Stomach smooth muscle (tissue), 2 donors: ENCODE measurements around the gene PDE4A.
"Not testable (repeated sequence)": the region's sequence is repeated elsewhere in the genome, so short reads cannot be mapped to it uniquely, and the experiment has no call there.

Experiments used
- H3K27ac ChIP-seq: one replicate; pipeline ENCODE4 v1.7.0; 2013; ENCODE audit warnings: mild to moderate bottlenecking, low read length, inconsistent platforms
- H3K27me3 ChIP-seq, 2 donors: one replicate each; pipeline ENCODE4 v1.7.0; 2013; ENCODE audit warnings: low read length in 2 of 2; ENCODE audit not compliant: insufficient read depth in 2 of 2, control insufficient read depth in 1 of 2
- H3K36me3 ChIP-seq, 2 donors: one replicate each; pipeline ENCODE4 v1.7.0; 2013; ENCODE audit warnings: low read length in 2 of 2; ENCODE audit not compliant: control insufficient read depth in 2 of 2, insufficient read depth in 2 of 2
- H3K4me1 ChIP-seq: one replicate; pipeline ENCODE4 v1.7.0; 2013; ENCODE audit warnings: low read length; ENCODE audit not compliant: control insufficient read depth, insufficient read depth
- H3K4me3 ChIP-seq, 2 donors: one replicate each; pipeline ENCODE4 v1.7.0; 2013; ENCODE audit warnings: low read length in 2 of 2
- H3K9ac ChIP-seq, 2 donors: one replicate each; pipeline ENCODE4 v1.7.0; 2013; ENCODE audit warnings: low read length in 2 of 2, mild to moderate bottlenecking in 1 of 2
- H3K9me3 ChIP-seq, 2 donors: one replicate each; pipeline ENCODE4 v1.7.0; 2013; ENCODE audit warnings: low read length in 2 of 2; ENCODE audit not compliant: control insufficient read depth in 2 of 2
- donor health status: healthy.
- donor health status: Pancreatic carcinoma.

PDE4A gene

DNA sequence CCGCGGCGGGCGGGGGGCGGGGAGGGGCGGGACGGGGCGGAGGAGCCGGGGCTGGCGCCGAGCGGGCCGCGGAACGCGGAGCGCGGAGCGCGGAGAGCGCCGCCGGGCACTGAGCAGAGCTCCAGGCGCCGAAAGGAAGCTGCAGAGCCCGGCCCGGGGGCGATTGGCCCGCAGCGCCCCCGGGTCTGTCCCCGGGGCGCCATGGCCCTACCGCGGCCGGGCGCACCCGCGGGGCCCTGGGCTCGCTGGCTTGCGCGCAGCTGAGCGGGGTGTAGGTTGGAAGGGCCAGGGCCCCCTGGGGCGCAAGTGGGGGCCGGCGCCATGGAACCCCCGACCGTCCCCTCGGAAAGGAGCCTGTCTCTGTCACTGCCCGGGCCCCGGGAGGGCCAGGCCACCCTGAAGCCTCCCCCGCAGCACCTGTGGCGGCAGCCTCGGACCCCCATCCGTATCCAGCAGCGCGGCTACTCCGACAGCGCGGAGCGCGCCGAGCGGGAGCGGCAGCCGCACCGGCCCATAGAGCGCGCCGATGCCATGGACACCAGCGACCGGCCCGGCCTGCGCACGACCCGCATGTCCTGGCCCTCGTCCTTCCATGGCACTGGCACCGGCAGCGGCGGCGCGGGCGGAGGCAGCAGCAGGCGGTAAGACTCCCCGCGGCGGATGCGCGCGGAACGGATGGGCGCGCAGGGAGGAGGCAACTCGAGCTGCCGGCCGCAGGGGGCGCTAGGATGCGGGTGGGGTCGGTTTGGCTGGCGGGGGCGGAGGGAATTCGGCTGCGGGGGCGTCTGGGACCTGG, at the start of gene PDE4A:
Gene PDE4A (plus strand): TSS at position 95 of the 796 bp plus-strand sequence. CDS start 227 bp downstream, at position 322.
- Histone ChIP-seq H3K4me1 (peaks cover 39% of the 10 kb centered on the region), H3K9me3 (no peaks in the 10 kb centered on the region), H3K27ac (no peak within 1 kb of the TSS), H3K36me3 (no peaks in the 10 kb centered on the region), H3K9ac (no peak within 1 kb of the TSS), H3K27me3 (peaks cover 70 to 92% of the 10 kb centered on the region in 2 donors), H3K4me3 (peak within 1 kb of the TSS; percentile 23 to 59)

- Histone ChIP-seq H3K36me3 (peaks cover 7 to 23% of the 10 kb centered on the region in 2 donors), H3K4me1 (no peaks in the 10 kb centered on the region), H3K4me3 (no peak overlapping the region), H3K9ac (no peak overlapping the region), H3K9me3 (no peaks in the 10 kb centered on the region), H3K27ac (no peak overlapping the region), H3K27me3 (no peaks in the 10 kb centered on the region)
Observed at GRCh38 chr19:10372690-10373089, 47.6 kb upstream of the PDE4A start.

DNA sequence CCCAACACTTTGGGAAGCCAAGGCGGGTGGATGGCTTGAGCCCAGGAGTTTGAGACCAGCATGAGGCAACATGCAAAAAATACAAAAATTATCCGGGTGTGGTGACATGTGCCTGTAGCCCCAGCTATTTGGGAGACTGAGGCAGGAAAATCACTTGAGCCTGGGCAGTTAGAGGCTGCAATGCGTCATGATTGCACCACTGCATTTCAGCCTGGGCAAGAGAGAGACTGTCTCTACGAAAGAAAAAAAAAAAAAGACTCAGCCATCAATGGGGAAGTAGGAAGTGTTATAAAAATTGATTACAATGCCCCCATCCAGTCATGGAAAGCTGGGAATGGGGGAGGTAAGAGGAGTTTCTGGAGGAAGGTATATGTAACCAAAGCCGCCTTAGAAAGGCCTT, 45.4 kb upstream of the PDE4A start:
- Histone ChIP-seq H3K9me3 (no peaks in the 10 kb centered on the region), H3K4me3 (no peak overlapping the region), H3K27me3 (no peaks in the 10 kb centered on the region), H3K4me1 (peaks cover 5% of the 10 kb centered on the region), H3K9ac (no peak overlapping the region), H3K27ac (no peak overlapping the region), H3K36me3 (peaks cover 0 to 10% of the 10 kb centered on the region in 2 donors)

DNA sequence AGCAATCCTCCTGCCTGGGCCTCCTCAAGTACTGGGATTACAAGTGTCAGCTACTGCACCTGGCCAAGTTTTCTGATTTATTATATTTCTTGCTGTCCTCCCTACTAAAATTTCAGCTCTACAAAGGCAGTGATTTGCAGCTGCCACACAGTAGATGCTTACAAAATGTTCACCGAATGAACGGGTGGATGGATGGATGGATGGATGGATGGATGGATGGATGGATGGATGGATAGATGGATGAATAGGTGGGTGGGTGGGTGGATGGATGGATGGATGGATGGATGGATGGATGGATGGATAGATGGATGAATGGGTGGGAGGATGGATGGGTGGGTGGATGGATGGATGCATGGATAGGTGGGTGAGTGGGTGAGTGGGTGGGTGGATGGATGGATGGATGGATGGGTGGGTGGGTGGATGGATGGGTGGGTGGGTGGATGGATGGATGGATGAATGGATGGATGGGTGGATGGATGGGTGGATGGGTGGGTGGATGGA, 43.1 kb upstream of the PDE4A start:
- H3K4me3 ChIP-seq, H3K9me3 ChIP-seq, H3K9ac ChIP-seq, H3K27me3 ChIP-seq, H3K27ac ChIP-seq: not testable (repeated sequence)
- H3K4me1 ChIP-seq: peaks cover 12% of the 10 kb centered on the region
- peaks cover 0 to 10% of the 10 kb centered on the region in 2 donors for H3K36me3 ChIP-seq

DNA sequence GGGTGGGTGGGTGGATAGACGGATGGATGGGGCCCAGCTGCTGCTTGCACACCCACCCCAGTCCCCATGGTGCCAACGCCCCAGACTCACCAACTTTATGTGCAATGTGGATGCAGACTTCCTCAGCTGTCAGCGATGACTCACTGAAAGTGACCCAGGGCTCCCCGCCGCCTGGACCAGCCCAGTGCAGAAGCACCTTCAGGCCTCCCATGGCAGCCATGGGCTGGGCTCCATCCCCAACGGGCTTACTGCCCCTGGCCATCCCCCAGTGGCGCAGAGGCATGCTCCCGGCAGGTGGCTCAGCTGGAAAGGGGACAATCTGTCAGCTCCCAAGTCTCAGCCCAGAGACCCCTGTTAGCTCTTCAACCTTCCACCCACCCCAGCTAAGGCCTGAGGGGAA, 42.2 kb upstream of the PDE4A start:
- Histone ChIP-seq H3K9me3 (no peaks in the 10 kb centered on the region), H3K4me3 (no peak overlapping the region), H3K27ac (no peak overlapping the region), H3K36me3 (peaks cover 0 to 10% of the 10 kb centered on the region in 2 donors), H3K9ac (no peak overlapping the region), H3K27me3 (no peaks in the 10 kb centered on the region), H3K4me1 (peaks cover 12% of the 10 kb centered on the region)

DNA sequence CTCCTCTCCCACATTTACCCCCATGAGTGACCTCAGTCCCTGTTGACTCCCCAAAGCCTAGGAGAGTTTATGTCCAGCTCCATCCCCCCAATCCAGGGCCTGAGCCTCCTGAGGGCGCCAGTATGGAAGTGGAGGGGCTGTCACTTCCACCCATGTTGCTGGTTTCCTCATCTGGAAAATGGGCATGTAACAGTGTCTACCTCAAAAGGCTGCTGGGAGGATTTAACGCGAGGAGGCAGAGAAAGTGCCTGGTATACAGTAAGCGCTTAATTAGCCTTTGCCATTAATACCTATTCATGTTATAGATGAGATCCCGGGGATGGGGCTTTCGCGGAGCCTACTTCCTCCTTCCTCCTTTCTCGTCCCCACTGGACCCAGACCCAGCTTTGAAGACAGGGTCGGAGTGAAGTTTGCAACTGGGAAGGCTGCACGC, 40.4 kb upstream of the PDE4A start:
- peak overlapping the region; percentile 86 to 90 for H3K9ac ChIP-seq
- H3K36me3 ChIP-seq: peaks cover 0 to 7% of the 10 kb centered on the region in 2 donors
- H3K4me3 ChIP-seq: peak overlapping the region; percentile 98
- H3K27me3 ChIP-seq: no peaks in the 10 kb centered on the region
- no peaks in the 10 kb centered on the region for H3K9me3 ChIP-seq
- peaks cover 12% of the 10 kb centered on the region for H3K4me1 ChIP-seq
- H3K27ac ChIP-seq: peak overlapping the region; percentile 37

- Histone ChIP-seq H3K27ac (peak within 1 kb of the TSS; percentile 58), H3K36me3 (peaks cover 0 to 4% of the 10 kb centered on the region in 2 donors), H3K4me3 (peak within 1 kb of the TSS; percentile 98), H3K27me3 (no peaks in the 10 kb centered on the region), H3K4me1 (peaks cover 12% of the 10 kb centered on the region), H3K9me3 (no peaks in the 10 kb centered on the region), H3K9ac (peak within 1 kb of the TSS; percentile 86 to 90)
Observed at GRCh38 chr19:10380313-10381102, 39.8 kb upstream of the PDE4A start, which contains the start of gene TYK2. Gene TYK2 (minus strand): TSS chr19:10380572. CDS start chr19:10378406, 2,166 bp downstream.

DNA sequence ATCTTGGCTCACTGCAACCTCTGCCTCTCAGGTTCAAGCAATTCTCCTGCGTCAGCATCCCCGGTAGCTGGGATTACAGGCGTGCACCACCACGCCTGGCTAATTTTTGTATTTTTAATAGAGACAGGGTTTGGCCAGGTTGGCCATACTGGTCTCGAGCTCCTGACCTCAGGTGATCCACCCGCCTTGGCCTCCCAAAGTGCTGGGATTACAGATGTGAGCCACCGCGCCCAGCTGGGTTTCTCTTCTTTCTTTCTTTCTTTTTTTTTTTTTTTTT, 37.2 kb upstream of the PDE4A start:
- peaks cover 12% of the 10 kb centered on the region for H3K4me1 ChIP-seq
- not testable (repeated sequence) for H3K27ac ChIP-seq, H3K9me3 ChIP-seq, H3K4me3 ChIP-seq, H3K36me3 ChIP-seq, H3K27me3 ChIP-seq, H3K9ac ChIP-seq

DNA sequence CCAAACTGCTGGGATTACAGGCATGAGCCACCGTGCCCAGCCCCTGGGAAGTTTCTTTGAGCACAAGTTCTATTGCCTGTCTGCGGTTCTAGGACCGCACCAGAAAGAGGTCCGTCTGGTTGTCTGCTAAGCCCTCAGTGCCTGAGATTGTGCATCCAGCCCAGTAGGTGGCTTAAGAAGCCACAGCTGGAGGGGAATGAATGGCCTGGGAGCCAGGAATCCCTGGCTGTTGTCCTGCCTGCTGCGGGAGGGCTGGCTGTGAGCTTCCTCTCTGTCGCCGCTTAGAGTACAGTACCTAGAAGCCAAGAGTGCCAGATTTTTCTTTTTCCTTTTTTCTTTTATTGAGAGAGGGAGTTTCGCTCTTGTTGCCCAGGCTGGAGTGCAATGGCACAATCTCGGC, 35.8 kb upstream of the PDE4A start:
- H3K4me3 ChIP-seq: no peak overlapping the region
- peaks cover 10% of the 10 kb centered on the region for H3K4me1 ChIP-seq
- peaks cover 0 to 2% of the 10 kb centered on the region in 2 donors for H3K27me3 ChIP-seq
- H3K36me3 ChIP-seq: no peaks in the 10 kb centered on the region
- H3K27ac ChIP-seq: no peak overlapping the region
- no peak overlapping the region for H3K9ac ChIP-seq
- no peaks in the 10 kb centered on the region for H3K9me3 ChIP-seq

DNA sequence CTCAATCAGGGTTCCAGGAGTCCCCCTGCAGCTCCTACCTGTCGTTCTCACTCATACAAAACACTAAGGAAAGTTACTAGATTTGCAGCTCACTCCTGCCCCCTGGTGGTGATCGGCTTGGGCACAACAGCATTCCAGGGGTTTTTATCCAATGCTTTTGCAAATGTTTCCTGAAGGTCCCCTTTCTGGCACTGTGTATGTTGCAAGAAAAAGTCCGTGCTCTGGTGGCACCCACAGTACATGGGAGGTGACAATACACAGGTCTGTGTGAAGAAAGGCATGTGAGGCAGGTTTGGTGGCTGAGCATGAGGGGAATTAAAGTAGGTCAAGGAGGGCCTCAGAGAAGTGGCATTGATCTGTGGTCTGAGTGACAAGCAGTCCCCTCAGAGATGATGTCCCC, 31.4 kb upstream of the PDE4A start:
- Histone ChIP-seq H3K9me3 (no peaks in the 10 kb centered on the region), H3K9ac (no peak overlapping the region), H3K4me3 (no peak overlapping the region), H3K36me3 (peaks cover 7 to 19% of the 10 kb centered on the region in 2 donors), H3K4me1 (no peaks in the 10 kb centered on the region), H3K27ac (no peak overlapping the region), H3K27me3 (peaks cover 0 to 2% of the 10 kb centered on the region in 2 donors)
